ENCODE results near the gene SLC34A2.

Gene SLC34A2

DNA sequence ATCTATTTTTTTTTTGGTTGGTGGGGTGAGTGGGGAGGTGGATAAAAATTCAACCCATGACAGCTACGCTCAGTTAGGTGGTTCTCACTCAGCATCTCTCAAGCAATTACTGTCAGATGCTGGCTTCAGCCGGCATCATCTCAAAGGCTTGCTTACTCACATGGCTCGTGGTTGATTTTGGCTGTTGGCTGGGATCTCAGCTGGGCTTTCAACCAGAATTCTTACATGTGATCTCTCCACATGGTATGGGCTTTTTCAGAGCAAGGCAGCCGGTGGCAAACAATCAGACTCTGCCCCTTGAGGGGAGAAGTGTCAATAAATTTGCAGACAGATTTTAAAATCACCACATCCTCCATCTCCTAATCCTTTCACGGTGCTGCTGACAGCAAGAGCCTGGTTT, 47.2 kb downstream of the SLC34A2 start:
- ChIA-PET CTCF (interaction anchor here (1.8 kb wide), 1 partner anchor 262 kb away, joined by 5 read pairs; no protein-coding TSS in a partner anchor), POLR2A (no interaction called here)
- no peak for TF ChIP-seq CTCF (IDR thresholded peaks at IDR 0.05; ENCODE audit: insufficient read depth, low read length, missing control alignments)
- DNase-seq (ENCODE audit: low read depth, low spot score), result peak; percentile 33
- H3K4me3 ChIP-seq (ENCODE audit: low read depth, low read length), result no peak overlapping the region

DNA sequence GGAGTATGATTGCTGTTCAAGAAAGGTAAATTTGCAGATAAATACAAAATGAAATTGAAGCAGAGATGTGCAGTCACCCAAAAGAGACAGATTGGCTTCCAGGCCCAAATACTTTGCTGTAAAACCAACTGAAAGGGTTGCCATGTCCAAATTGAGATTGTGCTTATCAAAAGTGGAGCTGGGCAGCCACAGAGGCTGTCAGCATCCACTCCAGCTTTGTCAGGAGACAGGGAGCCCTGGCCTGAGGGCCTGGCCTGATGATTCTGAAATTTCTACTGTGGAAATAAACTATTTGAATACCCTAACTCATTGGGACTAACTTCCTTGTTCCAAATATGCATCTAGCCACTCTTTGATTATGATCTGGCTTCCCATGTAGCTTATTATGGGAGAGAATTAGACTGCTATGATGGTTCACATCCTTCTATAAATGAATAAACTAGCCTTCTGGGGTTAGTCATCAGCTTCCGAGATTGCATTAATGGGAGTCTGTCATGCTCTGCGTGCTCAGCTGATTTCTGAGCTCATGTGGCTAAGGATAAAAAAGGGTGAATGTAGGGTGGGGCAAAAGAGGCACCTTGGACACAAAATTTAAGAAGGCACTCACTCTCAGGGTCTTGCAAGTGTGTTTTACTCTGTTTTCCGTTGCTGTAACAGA, 48.2 kb downstream of the SLC34A2 start:
- no peak for TF ChIP-seq CTCF (IDR thresholded peaks at IDR 0.05; ENCODE audit: insufficient read depth, low read length, missing control alignments)
- H3K4me3 ChIP-seq (ENCODE audit: low read depth, low read length), result no peak overlapping the region
- no peak for DNase-seq (ENCODE audit: low read depth, low spot score)
- ChIA-PET CTCF (interaction anchor here (1.0 to 1.8 kb wide), 3 partner anchors 64 to 263 kb away, joined by 3 to 5 read pairs (median 3); no protein-coding TSS in a partner anchor), POLR2A (no interaction called here)

DNA sequence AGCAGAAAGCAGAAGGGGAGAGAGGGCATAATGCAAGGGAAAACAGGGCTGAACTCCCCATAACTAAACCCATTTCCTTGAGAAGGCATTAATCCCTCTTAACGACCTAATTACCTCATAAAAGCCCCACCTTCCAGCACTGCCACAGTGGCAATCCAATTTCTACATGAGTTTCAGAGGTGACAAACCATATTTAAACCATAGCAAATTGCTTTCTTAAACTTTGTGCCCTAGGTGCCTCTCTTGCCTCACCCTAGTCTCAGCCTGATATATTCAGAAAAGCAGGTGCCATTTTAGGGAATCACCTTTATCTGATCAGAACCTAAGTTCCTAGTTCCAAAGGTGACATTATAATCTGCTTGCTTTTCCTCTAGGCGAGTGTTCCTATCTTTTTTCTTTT, 48.9 kb downstream of the SLC34A2 start:
- H3K4me3 ChIP-seq (ENCODE audit: low read depth, low read length), result no peak overlapping the region
- DNase-seq (ENCODE audit: low read depth, low spot score), result no peak
- no peak for TF ChIP-seq CTCF (IDR thresholded peaks at IDR 0.05; ENCODE audit: insufficient read depth, low read length, missing control alignments)
- ChIA-PET CTCF (interaction anchor here (1.2 kb wide), 1 partner anchor 63 kb away, joined by 3 read pairs; no protein-coding TSS in a partner anchor), POLR2A (no interaction called here)

DNA sequence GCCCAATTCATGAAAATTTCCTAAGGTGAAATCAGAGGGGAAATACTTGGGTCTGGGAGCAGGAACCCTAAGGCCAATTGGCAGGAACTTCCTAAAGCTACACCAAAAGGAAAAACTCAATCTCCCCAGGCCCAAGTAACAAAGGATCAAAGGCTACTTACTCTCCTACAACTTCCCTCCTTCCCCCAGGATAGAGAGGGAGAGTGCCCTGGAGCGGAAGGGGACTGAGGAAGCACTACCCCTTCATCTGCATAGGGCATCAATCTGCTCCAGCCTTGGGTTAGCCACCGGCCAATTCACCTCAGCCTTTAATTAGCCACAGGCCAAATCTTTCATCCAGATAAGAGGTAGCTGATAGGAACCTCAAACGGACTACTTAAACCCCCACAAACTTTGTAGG, 55.0 kb downstream of the SLC34A2 start:
- no peak for TF ChIP-seq CTCF (IDR thresholded peaks at IDR 0.05; ENCODE audit: insufficient read depth, low read length, missing control alignments)
- DNase-seq (ENCODE audit: low read depth, low spot score), result no peak
- POLR2A ChIA-PET, result no interaction called here
- no peak overlapping the region for H3K4me3 ChIP-seq (ENCODE audit: low read depth, low read length)
- CTCF ChIA-PET, result no interaction called here

DNA sequence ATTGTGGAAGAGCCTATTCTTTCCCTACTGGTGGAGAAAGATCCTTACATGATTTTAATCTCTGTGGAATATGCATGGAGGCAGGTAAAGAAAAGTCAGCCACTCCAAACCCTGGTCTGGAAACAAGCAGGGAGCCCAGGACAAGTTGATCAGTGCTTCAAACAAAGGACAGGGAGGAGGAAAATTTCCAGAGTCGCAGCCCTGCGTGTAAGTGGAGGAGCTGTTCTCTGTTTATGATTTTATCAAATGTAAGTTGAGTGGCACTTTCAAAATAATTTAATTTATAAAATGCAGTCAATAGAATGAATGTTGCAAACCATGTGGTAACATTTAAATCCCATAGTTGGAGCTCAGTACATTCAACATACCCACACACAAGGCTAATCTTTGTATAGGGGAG, 57.0 kb downstream of the SLC34A2 start:
- CTCF ChIA-PET, result interaction anchor here (0.6 kb wide), 1 partner anchor 10 kb away, joined by 3 read pairs; no protein-coding TSS in a partner anchor
- no peak for DNase-seq (ENCODE audit: low read depth, low spot score)
- no peak for TF ChIP-seq CTCF (IDR thresholded peaks at IDR 0.05; ENCODE audit: insufficient read depth, low read length, missing control alignments)
- POLR2A ChIA-PET, result no interaction called here
- H3K4me3 ChIP-seq (ENCODE audit: low read depth, low read length), result no peak overlapping the region

- POLR2A ChIA-PET, result no interaction called here
- no peak for TF ChIP-seq CTCF (IDR thresholded peaks at IDR 0.05; ENCODE audit: insufficient read depth, low read length, missing control alignments)
- DNase-seq (ENCODE audit: low read depth, low spot score), result no peak
- no peak overlapping the region for H3K4me3 ChIP-seq (ENCODE audit: low read depth, low read length)
- CTCF ChIA-PET, result no interaction called here
Observed at GRCh38 chr4:25713812-25714211, 58.2 kb downstream of the SLC34A2 start.

Data from AG04449 (cell line).